Skin of body (tissue), 2 donors: Measurements from ENCODE around the gene HSPB1. TPM values are rescaled to one million over a fixed set of nuclear protein-coding genes. Genes with fewer than 3 reads are reported as not detected.
A peak's percentile ranks its signal among the peaks of the same experiment; 100 is the strongest.
"Not testable (repeated sequence)": the region's sequence is repeated elsewhere in the genome, so short reads cannot be mapped to it uniquely, and the experiment has no call there.

ENCODE experiments used
- DNase-seq: peaks from one replicate; lab custom pipeline; 2025; lab: John Stamatoyannopoulos, UW
- total RNA-seq: library from RNA; depleted of rRNA; stranded (reverse); fragments of >200 nt; gene quantifications from one replicate; pipeline ENCODE4 v1.2.3, GENCODE V29; 2014

Gene HSPB1
- total RNA-seq = 95.8 TPM

DNA sequence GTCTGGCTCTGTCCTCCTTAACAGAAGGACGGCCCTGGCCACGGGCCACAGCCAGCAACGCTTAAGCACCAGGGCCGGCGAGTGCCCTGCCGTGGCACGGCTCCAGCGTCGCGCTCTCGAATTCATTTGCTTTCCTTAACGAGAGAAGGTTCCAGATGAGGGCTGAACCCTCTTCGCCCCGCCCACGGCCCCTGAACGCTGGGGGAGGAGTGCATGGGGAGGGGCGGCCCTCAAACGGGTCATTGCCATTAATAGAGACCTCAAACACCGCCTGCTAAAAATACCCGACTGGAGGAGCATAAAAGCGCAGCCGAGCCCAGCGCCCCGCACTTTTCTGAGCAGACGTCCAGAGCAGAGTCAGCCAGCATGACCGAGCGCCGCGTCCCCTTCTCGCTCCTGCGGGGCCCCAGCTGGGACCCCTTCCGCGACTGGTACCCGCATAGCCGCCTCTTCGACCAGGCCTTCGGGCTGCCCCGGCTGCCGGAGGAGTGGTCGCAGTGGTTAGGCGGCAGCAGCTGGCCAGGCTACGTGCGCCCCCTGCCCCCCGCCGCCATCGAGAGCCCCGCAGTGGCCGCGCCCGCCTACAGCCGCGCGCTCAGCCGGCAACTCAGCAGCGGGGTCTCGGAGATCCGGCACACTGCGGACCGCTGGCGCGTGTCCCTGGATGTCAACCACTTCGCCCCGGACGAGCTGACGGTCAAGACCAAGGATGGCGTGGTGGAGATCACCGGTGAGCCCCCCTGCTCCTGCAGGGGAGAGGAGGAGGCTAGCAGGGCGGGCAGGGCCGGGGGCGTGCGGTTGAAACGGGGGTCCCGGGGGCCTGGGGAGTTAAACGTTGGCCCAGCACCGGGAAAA is at the start of gene HSPB1:
HSPB1 (plus strand) TSS at position 327 of the 855 bp plus-strand sequence; CDS start at position 367, 40 bp downstream.
- DNase-seq = peak; percentile 68

DNA sequence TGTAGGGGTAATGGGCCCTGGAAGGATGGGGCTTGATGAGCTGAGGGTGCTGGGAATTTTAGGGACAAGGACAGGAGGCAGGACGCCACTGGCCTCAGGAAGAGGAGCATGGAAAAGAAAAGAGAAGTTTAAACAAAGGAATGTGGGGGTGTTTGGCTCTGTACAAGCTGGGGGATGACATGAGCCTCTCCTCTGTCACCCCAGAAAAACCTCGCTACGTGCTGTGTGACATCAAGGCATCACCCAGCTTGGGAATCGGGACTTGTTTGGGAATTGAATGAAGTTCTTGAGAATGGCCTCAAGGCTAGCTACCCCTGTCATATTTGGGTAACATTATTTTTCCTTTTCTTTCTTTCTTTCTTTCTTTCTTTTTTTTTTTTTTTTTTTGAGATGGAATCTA is 47.7 kb upstream of the HSPB1 start:
- DNase-seq = no peak

GRCh38 chr7:76257973-76258372 is 44.5 kb upstream of the HSPB1 start:
- DNase-seq = no peak

DNA sequence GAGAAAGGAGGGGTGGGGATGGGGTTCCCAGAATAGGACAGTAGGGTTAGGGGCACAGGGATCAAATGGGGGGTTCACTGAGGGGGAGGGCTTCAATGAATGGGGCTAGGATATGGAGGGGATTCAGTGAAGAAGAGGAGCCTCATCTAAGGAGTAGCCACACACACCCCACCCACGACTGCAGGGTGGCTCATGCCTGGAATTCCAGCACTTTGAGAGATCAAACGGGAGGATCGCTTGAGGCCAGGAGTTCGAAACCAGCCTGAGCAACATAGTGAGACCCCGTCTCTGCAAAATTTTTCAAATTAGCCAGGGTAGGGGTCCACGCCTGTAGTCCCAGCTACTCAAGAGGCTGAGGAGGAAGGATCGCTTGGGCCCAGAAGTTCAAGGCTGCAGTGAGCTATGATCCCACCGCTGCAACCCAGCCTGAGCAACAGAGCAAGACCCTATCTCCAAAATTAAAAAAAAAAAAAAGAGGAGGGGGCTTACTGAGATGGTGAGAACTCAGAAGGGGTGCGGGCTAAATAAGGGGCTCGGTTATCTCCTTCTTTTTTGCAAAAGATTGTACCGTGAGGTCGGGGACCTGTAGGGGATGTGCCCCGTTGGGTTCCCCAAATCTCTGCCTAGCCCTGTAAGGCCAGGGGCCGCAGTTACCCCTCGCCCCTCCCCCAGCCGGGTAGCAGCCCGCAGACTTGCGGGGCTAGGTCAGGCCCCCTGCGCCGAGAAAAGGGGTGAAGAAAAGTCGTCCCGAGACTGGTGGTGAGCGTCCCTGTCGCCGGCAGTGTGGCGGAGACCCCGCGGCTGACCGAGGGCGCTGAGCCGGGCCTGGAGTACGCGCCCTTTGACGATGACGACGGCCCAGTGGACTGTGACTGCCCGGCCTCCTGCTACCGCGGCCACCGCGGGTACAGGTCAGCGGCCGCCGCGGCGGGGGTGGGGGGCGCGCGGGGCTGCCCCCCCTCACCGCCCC is 43.1 kb upstream of the HSPB1 start:
- no peak for DNase-seq

GRCh38 chr7:76260171-76260703 is 42.2 kb upstream of the HSPB1 start:
- no peak for DNase-seq

DNA sequence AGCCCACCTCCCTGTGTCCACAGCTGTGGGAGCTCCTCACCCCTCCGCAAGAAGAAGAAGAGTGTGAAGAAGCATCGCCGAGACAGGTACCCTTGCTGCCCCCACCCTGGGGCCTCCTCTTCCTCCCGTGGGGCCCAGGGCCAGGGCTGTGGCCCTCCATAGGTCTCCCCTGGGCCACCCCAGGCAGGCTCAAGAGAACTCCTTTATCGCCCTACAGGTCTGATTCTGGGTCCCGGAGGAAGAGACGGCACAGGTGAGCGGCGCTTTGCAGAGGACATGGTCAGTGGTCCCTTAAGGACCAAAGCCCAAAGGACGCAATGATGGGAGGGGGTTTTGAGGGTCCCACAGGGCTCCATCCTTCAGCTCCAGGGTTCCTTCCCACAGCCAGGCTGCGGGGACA is 41.1 kb upstream of the HSPB1 start:
- no peak for DNase-seq

GRCh38 chr7:76261931-76262330 is 40.5 kb upstream of the HSPB1 start:
- no peak for DNase-seq

DNA sequence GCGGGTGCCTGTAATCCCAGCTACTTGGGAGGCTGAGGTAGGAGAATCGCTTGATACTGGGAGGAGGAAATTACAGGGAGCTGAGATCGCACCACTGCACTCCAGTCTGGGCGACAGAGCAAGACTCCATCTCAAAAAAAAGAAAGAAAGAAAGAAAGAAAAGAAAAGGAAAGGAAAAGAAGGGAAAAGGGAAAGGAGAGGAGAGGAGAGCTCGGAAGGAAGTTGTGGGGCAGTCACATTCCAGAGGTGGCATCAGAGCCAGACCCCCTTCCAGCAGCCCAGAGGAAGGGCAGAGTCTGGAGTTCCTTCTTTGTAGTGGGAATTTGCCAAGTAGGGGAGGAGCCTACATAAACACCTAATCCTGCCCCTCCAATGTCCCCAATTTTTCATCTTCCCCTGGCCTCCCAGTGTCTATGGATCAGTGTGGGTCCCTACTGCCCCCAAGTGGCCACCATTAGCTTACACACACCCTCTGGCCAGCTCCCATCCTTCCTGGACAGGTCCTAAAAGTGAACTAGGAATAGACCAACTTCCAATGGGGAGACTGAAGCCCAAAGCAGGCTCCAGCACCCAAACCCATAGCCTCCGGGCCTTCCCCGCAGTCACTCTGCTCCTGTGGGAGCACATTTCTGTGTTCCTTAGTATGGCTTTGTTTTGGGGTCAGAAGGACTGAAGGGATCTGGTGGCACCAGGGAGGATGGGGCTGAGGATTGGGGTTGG is 39.6 kb upstream of the HSPB1 start:
- no peak for DNase-seq

DNA sequence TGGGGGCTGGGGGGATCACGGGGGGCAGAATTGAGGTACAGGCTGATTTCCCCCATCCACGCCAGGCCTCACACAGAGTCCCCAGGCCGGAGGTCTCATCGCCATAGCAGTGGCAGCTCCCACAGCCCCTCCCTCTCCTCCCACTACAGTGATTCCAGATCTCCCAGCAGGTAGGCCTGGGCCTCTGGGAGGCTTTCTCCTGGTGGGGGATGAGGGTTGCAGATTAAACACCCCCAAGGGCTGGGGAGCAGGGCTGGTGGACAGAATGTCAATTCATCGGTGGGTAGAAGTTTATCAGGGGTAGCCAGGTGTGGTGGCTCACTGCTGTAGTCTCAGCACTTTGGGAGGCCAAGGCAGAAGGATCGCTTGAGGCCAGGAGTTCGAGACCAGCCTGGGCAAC is 37.2 kb upstream of the HSPB1 start:
- DNase-seq = no peak

DNA sequence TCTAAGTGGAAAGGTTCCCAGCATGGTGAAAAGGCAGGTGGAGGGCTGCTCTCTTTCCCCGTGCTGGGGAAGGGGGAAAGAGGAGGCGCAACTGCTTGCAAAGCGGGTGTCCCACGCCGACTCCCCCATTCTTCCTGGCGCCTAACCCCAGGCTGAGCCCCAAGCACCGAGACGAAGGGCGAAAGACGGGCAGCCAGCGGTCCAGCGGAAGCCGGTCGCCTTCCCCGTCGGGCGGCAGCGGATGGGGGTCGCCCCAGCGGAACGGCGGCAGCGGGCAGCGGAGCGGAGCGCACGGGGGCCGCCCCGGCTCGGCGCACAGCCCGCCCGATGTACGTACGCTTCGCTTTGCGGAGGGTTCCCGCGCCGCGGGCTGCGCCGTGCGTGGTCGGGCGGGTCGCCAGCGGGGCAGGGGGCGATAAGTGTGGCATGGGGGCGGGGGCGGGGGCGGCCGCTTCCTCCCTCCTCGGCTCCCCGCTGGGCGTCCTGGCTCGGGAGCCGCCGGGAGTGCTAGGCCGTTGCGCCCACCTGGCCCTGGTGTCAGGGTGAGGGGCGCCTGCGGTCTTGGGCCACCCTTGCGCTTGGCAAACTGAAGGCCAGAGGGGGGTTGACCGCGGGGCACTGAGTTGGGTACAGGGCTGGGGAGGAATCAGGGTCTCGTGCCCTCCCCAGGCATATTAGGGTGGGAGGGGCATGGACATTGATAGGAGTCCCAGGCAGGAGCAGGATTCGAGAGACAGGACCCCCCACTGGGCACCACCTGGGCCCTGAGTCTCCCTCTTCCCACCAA is 35.2 kb upstream of the HSPB1 start:
- DNase-seq = no peak

GRCh38 chr7:76267894-76268183 is 34.6 kb upstream of the HSPB1 start:
- no peak for DNase-seq

GRCh38 chr7:76268376-76268775 is 34.1 kb upstream of the HSPB1 start:
- no peak for DNase-seq

DNA sequence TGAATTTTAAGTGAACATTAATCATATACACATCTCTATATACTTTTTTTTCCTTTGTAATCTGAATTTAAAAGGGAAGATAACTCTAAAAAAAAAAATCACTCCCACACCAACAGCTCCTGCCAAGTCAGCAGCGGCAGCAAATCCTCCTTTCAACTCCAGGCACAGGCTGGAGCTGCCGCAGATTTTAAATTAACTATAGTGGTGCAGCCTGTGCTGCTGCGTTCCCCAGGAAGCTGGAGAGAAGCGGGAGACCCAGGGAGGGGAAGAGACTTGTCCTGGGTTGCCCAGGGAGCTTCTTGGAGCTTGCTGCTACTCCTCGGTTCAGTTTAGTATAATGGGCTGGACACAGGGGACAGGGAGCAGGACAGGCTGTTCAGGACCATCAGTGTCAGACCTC is 32.6 kb upstream of the HSPB1 start:
- no peak for DNase-seq

GRCh38 chr7:76271384-76271783 is 31.1 kb upstream of the HSPB1 start:
- DNase-seq = not testable (repeated sequence)

DNA sequence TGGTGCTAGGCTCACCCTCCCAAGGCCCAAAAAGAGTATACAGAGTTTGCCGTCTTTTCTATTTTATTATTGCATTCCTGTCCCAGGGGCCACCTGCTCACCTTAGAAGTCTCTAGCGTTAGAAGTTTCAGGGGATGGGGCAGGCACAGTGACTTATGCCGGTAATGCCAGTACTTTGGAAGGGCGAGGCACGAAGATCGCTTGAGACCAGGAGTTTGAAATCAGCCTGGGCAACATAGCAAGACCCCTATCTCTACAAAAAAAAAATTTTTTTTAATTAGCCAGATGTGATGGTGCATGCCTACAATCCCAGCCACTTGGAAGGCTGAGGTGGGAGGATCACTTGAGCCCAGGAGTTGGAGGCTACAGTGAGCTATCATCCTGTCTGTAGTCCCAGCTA is 30.3 kb upstream of the HSPB1 start:
- no peak for DNase-seq

DNA sequence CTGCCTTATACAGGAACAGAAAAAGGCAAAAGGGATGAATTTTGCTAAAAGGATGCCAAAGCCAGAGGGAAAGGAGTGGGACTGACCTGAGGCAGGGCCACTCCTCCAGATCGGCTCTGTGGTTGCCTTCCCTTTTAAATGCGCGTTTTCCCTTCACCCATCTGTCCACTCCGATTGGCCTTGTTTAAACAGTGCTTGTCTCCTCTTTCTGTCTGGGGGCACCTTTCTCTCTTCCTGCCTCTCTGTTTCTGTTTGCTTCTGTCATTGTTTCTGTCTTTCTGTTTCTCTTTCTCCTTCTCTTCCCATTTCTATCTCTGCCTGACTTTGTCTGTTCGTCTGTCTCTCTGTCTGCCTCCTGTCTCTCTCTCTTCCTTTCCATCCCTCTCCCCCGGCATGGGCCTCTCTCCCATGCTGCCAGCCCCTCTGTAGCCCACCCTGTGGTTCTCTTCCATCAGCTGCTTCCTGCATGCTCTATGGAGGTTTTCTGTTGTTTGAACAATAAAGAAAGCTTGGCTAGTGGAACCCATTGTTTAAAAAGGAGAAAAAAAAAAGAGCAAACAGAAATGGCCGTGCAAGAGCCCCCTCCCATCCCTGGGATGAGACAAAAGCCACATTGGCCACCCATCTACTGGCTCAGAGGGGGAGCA is 29.5 kb upstream of the HSPB1 start:
- no peak for DNase-seq

DNA sequence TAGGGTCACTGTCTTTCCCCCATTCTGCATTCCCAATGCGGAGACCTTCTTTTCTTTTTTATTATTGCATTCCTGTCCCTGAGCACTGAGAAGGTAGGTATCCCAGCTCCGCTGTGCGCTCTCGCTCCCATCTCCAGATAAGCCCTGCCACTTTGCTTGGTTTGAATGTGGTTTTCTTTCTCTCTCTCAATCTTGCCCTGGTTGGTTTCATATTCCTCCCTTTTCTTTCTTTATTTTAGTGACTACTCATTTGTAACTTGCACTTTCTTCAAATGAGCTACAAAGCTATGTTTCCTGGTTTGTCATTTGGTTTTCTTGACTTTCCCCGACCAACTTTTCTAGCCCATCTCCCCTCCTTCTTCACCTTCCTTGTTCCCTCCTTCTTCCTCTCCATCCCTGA is 29.0 kb upstream of the HSPB1 start:
- no peak for DNase-seq

- no peak for DNase-seq
Measured at GRCh38 chr7:76278540-76278939, 23.9 kb upstream of the HSPB1 start.

DNA sequence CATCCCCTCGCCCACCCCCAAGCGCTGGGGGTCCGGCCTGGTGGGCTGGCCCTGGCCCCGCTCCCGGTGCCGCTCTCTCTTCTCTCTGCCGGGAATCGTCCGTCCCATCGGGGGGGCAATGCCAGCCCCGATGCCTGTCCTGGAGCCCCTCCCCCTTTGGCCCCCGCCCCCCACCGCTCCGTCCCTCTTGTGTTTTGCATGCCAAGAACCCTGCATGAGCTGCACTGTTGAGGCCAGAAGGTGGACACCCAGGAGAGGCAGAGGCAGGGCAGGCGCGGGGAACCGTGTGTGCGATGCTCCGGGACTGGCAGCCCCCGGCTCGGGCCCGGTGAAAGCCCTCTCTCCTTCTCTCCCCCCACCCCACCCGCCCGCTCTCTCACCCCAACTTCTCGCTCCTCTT is 22.1 kb upstream of the HSPB1 start:
- no peak for DNase-seq

DNA sequence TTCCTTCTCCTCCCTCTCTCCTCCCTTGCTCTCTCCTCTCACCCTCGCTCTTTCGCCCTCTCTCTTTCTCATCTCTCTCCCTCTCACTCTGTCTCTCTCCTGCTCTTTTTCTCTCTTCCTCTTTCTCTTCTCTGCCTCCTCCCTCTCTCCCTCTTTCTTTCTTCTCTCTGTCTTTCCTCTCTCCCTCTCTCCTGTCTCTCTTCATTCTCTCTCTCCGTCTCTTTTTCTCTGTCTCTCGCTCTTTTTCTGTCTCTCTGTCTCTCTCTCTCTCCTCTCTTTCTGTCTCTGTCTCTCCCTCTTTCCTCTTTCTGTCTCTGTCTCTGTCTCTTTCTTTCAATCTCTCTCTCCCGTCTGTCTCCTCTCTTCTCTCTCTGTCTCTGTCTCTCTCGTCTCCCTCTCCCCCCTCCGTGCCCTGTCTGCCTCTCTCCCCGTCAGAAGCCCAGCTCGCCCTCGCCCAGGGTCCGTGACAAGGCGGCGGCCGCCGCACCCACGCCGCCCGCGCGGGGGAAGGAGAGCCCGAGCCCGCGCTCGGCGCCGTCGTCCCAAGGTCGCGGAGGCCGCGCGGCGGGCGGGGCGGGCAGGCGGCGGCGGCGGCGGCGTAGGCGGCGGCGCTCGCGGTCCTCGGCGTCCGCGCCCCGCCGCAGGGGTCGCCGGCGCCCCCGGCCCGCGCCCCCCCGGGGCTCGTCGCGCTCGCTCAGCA is 21.3 kb upstream of the HSPB1 start:
- DNase-seq = no peak
